SK-N-SH (cell line): Measurements from ENCODE around the gene GSK3A. TPM values are rescaled to one million over a fixed set of nuclear protein-coding genes. Genes with fewer than 3 reads are reported as not detected.

Source experiments
- CTCF ChIA-PET: fragments of 300-600, 350-600 bp; formaldehyde crosslinking; extraction: SDS; loops from one replicate; lab custom pipeline; 2021; lab: Yijun Ruan, JAX
- POLR2A ChIA-PET: fragments of 350-600 bp; sonication (Branson Sonifier 250); formaldehyde crosslinking; extraction: SDS; loops from one replicate; lab custom pipeline; 2020; ENCODE audit warnings: antibody characterized with exemption, inconsistent platforms; lab: Yijun Ruan, JAX
- DNase-seq: peaks from one replicate; pipeline ENCODE4 v3.0.0; 2012
- H2AFZ ChIP-seq: fragments of 200-600 bp; sonication (generic); 2 replicates; pipeline ENCODE4 v1.8.1; 2016; ENCODE audit warnings: antibody characterized with exemption, mild to moderate bottlenecking, low read depth
- H3F3A ChIP-seq: fragments of 200-600 bp; sonication (generic); replicated peaks from 2 replicates; pipeline ENCODE3; 2016; ENCODE audit warnings: antibody characterized with exemption, mild to moderate bottlenecking; ENCODE audit not compliant: insufficient read depth
- H3K27ac ChIP-seq, 2 experiments: fragments of 200-500 bp in 1 of 2; fragments of 200-600 bp in 1 of 2; sonication (Bioruptor generic) in 1 of 2; sonication (generic), shearing (Covaris generic) in 1 of 2; 2 replicates each; pipeline versions ENCODE4 v1.5.1 to v1.6.1; 2014 to 2016; ENCODE audit warnings: low read depth in 2 of 2, inconsistent platforms in 1 of 2, low read length in 1 of 2, mild to moderate bottlenecking in 1 of 2, mixed read lengths in 1 of 2
- H3K27me3 ChIP-seq: fragments of 200-600 bp; sonication (generic), shearing (Covaris generic); 2 replicates; pipeline ENCODE4 v1.6.1; 2016; ENCODE audit warnings: mixed run types; ENCODE audit not compliant: insufficient read depth
- H3K36me3 ChIP-seq, 2 experiments: fragments of 200-500 bp in 1 of 2; fragments of 200-600 bp in 1 of 2; sonication (Bioruptor generic) in 1 of 2; sonication (generic) in 1 of 2; replicated peaks in 1 of 2; 2 replicates each; pipeline versions ENCODE3 to v1.5.1; 2014 to 2016; ENCODE audit warnings: low read length in 1 of 2, mild to moderate bottlenecking in 1 of 2; ENCODE audit not compliant: insufficient read depth in 2 of 2, control insufficient read depth in 1 of 2
- H3K4me1 ChIP-seq, 2 experiments: fragments of 200-500 bp in 1 of 2; fragments of 200-600 bp in 1 of 2; sonication (Bioruptor generic) in 1 of 2; sonication (generic), shearing (Covaris generic) in 1 of 2; 2 replicates each; pipeline versions ENCODE4 v1.5.1 to v1.6.1; 2014 to 2016; ENCODE audit warnings: low read depth in 1 of 2, low read length in 1 of 2, mixed run types in 1 of 2; ENCODE audit not compliant: insufficient read depth in 2 of 2, control insufficient read depth in 1 of 2
- H3K4me2 ChIP-seq: fragments of 200-600 bp; sonication (generic), shearing (Covaris generic); 2 replicates; pipeline ENCODE4 v1.6.1; 2017; ENCODE audit warnings: mixed run types
- H3K4me3 ChIP-seq, 2 experiments: fragments of 200-500 bp in 1 of 2; fragments of 200-600 bp in 1 of 2; sonication (Bioruptor generic) in 1 of 2; sonication (generic), shearing (Covaris generic) in 1 of 2; 2 replicates each; pipeline versions ENCODE4 v1.5.1 to v1.8.1; 2014 to 2016; ENCODE audit warnings: low read depth in 2 of 2, inconsistent platforms in 1 of 2, low read length in 1 of 2, mild to moderate bottlenecking in 1 of 2, mixed read lengths in 1 of 2, moderate library complexity in 1 of 2
- H3K79me2 ChIP-seq: fragments of 200-600 bp; sonication (generic); 2 replicates; pipeline ENCODE4 v1.8.1; 2017; ENCODE audit warnings: mild to moderate bottlenecking; ENCODE audit not compliant: insufficient read depth
- H3K9ac ChIP-seq: fragments of 200-600 bp; sonication (generic); 2 replicates; pipeline ENCODE4 v1.6.1; 2017; ENCODE audit warnings: mixed run types
- H3K9me2 ChIP-seq: fragments of 200-600 bp; sonication (generic); 2 replicates; pipeline ENCODE4 v1.6.1; 2017; ENCODE audit warnings: mixed run types
- H3K9me3 ChIP-seq: fragments of 200-600 bp; sonication (generic); 2 replicates; pipeline ENCODE4 v1.6.1; 2017; ENCODE audit warnings: mixed run types, mild to moderate bottlenecking, moderate library complexity
- H4K20me1 ChIP-seq: fragments of 200-600 bp; sonication (generic); 2 replicates; pipeline ENCODE4 v1.6.1; 2017; ENCODE audit warnings: mild to moderate bottlenecking, mixed run types; ENCODE audit not compliant: insufficient read depth
- CHD2 ChIP-seq: fragments of 150-350 bp; IDR thresholded peaks from 2 replicates; pipeline ENCODE4 v1.6.1; 2018; ENCODE audit warnings: low read length; ENCODE audit not compliant: partially characterized antibody
- EP300 ChIP-seq, 2 experiments: IDR thresholded peaks; 2 replicates each; pipeline versions ENCODE4 v1.4.0 to v1.6.1; 2012; ENCODE audit warnings: borderline replicate concordance in 1 of 2, low read depth in 1 of 2, low read length in 1 of 2
- EZH2phosphoT487 ChIP-seq: fragments of 200-600 bp; sonication (generic); IDR thresholded peaks from 2 replicates; pipeline ENCODE4 v1.6.1; 2017; ENCODE audit warnings: low read depth, mixed run types, mild to moderate bottlenecking, antibody characterized with exemption, moderate library complexity, borderline replicate concordance
- FOSL2 ChIP-seq: IDR thresholded peaks from 2 replicates; pipeline ENCODE4 v1.4.0; 2012; ENCODE audit warnings: low read depth, mild to moderate bottlenecking, moderate library complexity, borderline replicate concordance
- FOXJ3 ChIP-seq: sonication (generic); formaldehyde crosslinking; IDR thresholded peaks from 2 replicates; pipeline ENCODE4 v1.5.1; 2020; ENCODE audit warnings: mild to moderate bottlenecking, missing genetic modification reagents
- GABPA ChIP-seq: IDR thresholded peaks from 2 replicates; pipeline ENCODE4 v1.4.0; 2012; ENCODE audit warnings: low read depth, mild to moderate bottlenecking
- MEF2A ChIP-seq: IDR thresholded peaks from 2 replicates; pipeline ENCODE4 v1.4.0; 2012; ENCODE audit warnings: low read depth, borderline replicate concordance
- NFIC ChIP-seq: IDR thresholded peaks from 2 replicates; pipeline ENCODE4 v1.4.0; 2012; ENCODE audit warnings: borderline replicate concordance
- PBX3 ChIP-seq: IDR thresholded peaks from 2 replicates; pipeline ENCODE4; 2012
- POLR2AphosphoS5 ChIP-seq: IDR thresholded peaks from 2 replicates; pipeline ENCODE4 v1.6.1; 2012; ENCODE audit warnings: low read depth, low read length
- RCOR1 ChIP-seq: fragments of 150-350 bp; IDR thresholded peaks from 2 replicates; pipeline ENCODE4 v1.6.1; 2017; ENCODE audit warnings: antibody characterized with exemption, low read length
- REST ChIP-seq: IDR thresholded peaks from 2 replicates; pipeline ENCODE4 v1.6.1; 2012; ENCODE audit warnings: mild to moderate bottlenecking, low read depth, low read length, moderate library complexity
- USF2 ChIP-seq: fragments of 150-350 bp; IDR thresholded peaks from 2 replicates; pipeline ENCODE4 v1.6.1; 2017; ENCODE audit warnings: antibody characterized with exemption, low read length, low read depth, borderline replicate concordance
- ZBTB33 ChIP-seq: IDR thresholded peaks from 2 replicates; pipeline ENCODE4 v1.4.0; 2012; ENCODE audit warnings: low read depth, borderline replicate concordance
- WGBS: methylation state at CpG from one replicate; pipeline ENCODE4 v1.1.6; 2017; ENCODE audit warnings: low lambda C conversion rate; 5-methylcytosine and 5-hydroxymethylcytosine counted together
- polyA plus RNA-seq, 3 experiments: library from polyadenylated mRNA; depleted of rRNA; stranded (reverse); fragments of >200 nt; gene quantifications; 2 replicates each; pipeline ENCODE4 v1.2.3, GENCODE V29; 2012
- TF ChIP-seq, protein P1 (sequence below): fragments of 200-600 bp; sonication (generic); IDR thresholded peaks from 2 replicates; pipeline ENCODE4 v1.6.1; 2017; ENCODE audit warnings: antibody characterized with exemption, mild to moderate bottlenecking, moderate library complexity
- TF ChIP-seq, protein P2 (sequence below): IDR thresholded peaks from 2 replicates; pipeline ENCODE4 v1.4.0; 2012; ENCODE audit warnings: low read depth, borderline replicate concordance

Gene GSK3A
- polyA plus RNA-seq, 1 of the 3 experiments (the other 2 are of a cell fraction) = 42.1 TPM

DNA sequence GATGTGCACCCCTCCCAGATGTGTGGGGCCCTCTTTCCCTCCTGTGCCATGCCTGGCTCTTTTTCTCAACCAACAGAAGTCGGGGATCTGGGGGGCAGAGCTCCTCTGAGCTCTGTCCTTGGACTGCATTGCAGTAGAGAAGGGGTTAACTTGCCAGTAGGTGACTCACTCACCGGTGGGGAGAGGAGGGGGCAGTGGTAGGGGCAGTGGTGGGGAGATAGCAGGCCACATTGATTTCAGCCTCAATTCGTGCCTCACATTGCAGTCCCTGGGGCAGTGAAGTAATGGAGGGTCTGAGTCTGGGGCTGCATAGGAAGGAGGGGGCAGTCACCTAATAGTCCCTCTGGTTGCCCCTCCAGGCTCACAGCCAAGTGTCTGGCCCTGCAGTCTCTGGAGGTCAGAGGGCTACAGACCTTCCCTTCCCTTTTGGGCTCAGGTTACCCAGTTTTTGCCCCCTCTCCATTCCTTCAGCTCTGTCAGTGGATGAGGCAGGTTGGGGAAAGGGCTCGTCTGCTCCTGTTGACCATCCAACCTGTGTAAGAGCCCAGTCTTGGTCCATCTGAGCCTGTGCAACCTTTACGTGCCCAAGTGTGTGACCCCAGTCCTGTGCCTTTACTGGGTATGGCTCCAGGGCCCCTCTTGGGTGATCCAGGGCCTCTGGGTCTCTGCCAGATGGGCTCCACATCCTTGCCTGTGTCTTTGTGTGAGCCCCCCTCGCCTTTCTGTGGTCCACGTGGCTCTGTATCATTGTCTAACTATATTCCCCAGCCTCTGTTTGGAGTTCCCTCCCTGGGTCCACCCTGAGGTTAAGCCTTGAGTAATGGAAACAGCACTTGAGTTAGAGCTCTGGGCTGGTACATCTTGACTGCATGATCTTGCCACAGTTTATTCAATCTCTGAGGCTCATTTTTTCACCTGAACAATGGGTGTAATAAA, 39.7 kb upstream of the GSK3A start (continued):
- TF ChIP-seq, protein P1, sequence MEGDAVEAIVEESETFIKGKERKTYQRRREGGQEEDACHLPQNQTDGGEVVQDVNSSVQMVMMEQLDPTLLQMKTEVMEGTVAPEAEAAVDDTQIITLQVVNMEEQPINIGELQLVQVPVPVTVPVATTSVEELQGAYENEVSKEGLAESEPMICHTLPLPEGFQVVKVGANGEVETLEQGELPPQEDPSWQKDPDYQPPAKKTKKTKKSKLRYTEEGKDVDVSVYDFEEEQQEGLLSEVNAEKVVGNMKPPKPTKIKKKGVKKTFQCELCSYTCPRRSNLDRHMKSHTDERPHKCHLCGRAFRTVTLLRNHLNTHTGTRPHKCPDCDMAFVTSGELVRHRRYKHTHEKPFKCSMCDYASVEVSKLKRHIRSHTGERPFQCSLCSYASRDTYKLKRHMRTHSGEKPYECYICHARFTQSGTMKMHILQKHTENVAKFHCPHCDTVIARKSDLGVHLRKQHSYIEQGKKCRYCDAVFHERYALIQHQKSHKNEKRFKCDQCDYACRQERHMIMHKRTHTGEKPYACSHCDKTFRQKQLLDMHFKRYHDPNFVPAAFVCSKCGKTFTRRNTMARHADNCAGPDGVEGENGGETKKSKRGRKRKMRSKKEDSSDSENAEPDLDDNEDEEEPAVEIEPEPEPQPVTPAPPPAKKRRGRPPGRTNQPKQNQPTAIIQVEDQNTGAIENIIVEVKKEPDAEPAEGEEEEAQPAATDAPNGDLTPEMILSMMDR = no peak
- no peak for TF ChIP-seq MEF2A
- peak; percentile 38; the same call in 1 of the 2 replicates for TF ChIP-seq POLR2AphosphoS5
- TF ChIP-seq NFIC = peak; percentile 50
- TF ChIP-seq EP300 (IDR thresholded peaks at IDR 0.05; ENCODE audit: borderline replicate concordance in 1 of 2, low read depth in 1 of 2, low read length in 1 of 2) = no peak; a peak in 1 of 4 replicates
- TF ChIP-seq, protein P2, sequence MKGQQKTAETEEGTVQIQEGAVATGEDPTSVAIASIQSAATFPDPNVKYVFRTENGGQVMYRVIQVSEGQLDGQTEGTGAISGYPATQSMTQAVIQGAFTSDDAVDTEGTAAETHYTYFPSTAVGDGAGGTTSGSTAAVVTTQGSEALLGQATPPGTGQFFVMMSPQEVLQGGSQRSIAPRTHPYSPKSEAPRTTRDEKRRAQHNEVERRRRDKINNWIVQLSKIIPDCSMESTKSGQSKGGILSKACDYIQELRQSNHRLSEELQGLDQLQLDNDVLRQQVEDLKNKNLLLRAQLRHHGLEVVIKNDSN = no peak
- TF ChIP-seq CHD2 = no peak
- TF ChIP-seq GABPA = no peak
- no peak for TF ChIP-seq PBX3
- no peak for TF ChIP-seq FOXJ3 (CRISPR knock-in tag)

- H3K9ac ChIP-seq = peak overlapping the region; percentile 65
- no peaks in the 10 kb centered on the region for H3K9me2 ChIP-seq
- no peak overlapping the region for H2AFZ ChIP-seq
- H3K27me3 ChIP-seq = no peaks in the 10 kb centered on the region
- ChIA-PET CTCF (interaction anchor here (0.9 to 7.1 kb wide), 6 partner anchors 11 to 283 kb away, joined by 3 to 205 read pairs (median 4); partner anchors contain the start of gene GSK3A), POLR2A (interaction anchor here (0.7 to 4.2 kb wide), 3 partner anchors 26 to 37 kb away, joined by 3 to 35 read pairs (median 5); partner anchors contain the start of gene ERF)
- H3K4me3 ChIP-seq = peak overlapping the region; percentile 58 to 69
- H3K9me3 ChIP-seq = no peaks in the 10 kb centered on the region
- peaks cover 64% of the 10 kb centered on the region for H3K79me2 ChIP-seq
- H3K4me1 ChIP-seq = peaks cover 57 to 73% of the 10 kb centered on the region in 2 experiments
- H3K27ac ChIP-seq = peak overlapping the region; percentile 93 to 96
- peak overlapping the region; percentile 97 for H3K4me2 ChIP-seq
- H3K36me3 ChIP-seq = peaks cover 0 to 5% of the 10 kb centered on the region in 2 experiments
- 5% methylated on average over 16 of the region's 25 CpGs for WGBS
- no peak for DNase-seq
- peaks cover 50% of the 10 kb centered on the region for H3F3A ChIP-seq
- peaks cover 17% of the 10 kb centered on the region; the same call in 1 of the 2 replicates for H4K20me1 ChIP-seq
- peak; percentile 62; the same call in 1 of the 2 replicates for TF ChIP-seq NFIC
- no peak for TF ChIP-seq REST
- TF ChIP-seq FOSL2 = no peak
- TF ChIP-seq EZH2phosphoT487 = no peak
- no peak for TF ChIP-seq USF2
- TF ChIP-seq RCOR1 = no peak
- TF ChIP-seq ZBTB33 = 0 out of 2 replicates have a peak, but pooled peaks have one; percentile 20
Measured at GRCh38 chr19:42281146-42281826, 38.9 kb upstream of the GSK3A start.
